BE2C (cell line): ENCODE data around the gene COPS9.

Experiments used
- DNase-seq: peaks from one replicate; pipeline ENCODE4 v3.0.0-alpha.2; 2020
- H3K27me3 ChIP-seq: fragments of 250-450 bp; sonication (Bioruptor Pico); 2 replicates; pipeline ENCODE4 v1.5.1; 2020; ENCODE audit warnings: mild to moderate bottlenecking
- H3K36me3 ChIP-seq: fragments of 250-450 bp; sonication (Bioruptor Pico); 2 replicates; pipeline ENCODE4 v1.5.1; 2020; ENCODE audit warnings: mild to moderate bottlenecking
- H3K4me1 ChIP-seq: fragments of 250-450 bp; sonication (Bioruptor Pico); 2 replicates; pipeline ENCODE4 v1.5.1; 2020
- H3K4me3 ChIP-seq: 2 replicates; pipeline ENCODE4 v1.5.1; 2011; ENCODE audit warnings: low read depth, low read length
- H3K9me3 ChIP-seq: fragments of 250-450 bp; sonication (Bioruptor Pico); 2 replicates; pipeline ENCODE4 v1.5.1; 2020
- TF ChIP-seq, protein P1 (sequence below): IDR thresholded peaks from 2 replicates; pipeline ENCODE4 v1.5.1; 2012; ENCODE audit warnings: mild to moderate bottlenecking, low read depth, low read length

The COPS9 gene

DNA sequence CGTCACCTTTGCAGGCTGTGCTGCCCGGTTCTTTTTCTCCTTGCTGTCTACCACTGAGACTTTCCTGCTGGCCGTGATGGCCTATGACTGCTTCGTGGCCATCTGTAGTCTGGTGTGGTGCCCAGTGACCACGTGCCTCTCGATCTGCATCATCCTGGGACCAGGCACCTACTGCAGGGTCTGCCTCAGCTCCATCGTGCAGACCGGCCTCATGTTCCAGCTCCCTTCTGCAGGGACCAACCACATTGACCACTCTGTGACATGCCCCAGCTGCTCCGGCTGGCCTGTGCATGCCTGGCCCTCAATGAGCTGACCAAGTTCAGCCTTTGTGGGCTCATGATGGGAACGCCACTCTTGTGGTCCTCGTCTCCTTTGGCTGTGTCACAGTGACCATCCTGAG, 26.7 kb downstream of the COPS9 start:
- Histone ChIP-seq H3K4me3 (no peak overlapping the region), H3K4me1 (no peaks in the 10 kb centered on the region), H3K36me3 (no peaks in the 10 kb centered on the region), H3K27me3 (peaks cover 42% of the 10 kb centered on the region), H3K9me3 (no peaks in the 10 kb centered on the region)
- no peak for DNase-seq
- TF ChIP-seq, protein P1, sequence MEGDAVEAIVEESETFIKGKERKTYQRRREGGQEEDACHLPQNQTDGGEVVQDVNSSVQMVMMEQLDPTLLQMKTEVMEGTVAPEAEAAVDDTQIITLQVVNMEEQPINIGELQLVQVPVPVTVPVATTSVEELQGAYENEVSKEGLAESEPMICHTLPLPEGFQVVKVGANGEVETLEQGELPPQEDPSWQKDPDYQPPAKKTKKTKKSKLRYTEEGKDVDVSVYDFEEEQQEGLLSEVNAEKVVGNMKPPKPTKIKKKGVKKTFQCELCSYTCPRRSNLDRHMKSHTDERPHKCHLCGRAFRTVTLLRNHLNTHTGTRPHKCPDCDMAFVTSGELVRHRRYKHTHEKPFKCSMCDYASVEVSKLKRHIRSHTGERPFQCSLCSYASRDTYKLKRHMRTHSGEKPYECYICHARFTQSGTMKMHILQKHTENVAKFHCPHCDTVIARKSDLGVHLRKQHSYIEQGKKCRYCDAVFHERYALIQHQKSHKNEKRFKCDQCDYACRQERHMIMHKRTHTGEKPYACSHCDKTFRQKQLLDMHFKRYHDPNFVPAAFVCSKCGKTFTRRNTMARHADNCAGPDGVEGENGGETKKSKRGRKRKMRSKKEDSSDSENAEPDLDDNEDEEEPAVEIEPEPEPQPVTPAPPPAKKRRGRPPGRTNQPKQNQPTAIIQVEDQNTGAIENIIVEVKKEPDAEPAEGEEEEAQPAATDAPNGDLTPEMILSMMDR, result no peak

DNA sequence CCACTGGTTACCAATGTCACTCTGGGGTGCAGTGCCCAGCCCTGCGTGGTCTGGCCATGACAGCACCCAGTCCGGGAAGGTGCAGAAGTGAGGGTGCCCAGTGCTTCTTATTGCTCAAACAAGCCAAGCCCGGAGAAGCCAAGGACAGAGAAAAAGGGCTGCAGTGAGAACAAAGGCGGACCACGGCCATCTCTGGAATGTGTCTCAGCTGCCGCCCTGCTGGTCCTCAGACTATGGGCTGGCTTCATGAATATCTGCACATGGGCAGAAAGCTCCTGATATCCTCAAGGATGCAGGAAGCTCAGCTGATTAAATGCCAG, 28.7 kb downstream of the COPS9 start:
- no peak overlapping the region for H3K4me3 ChIP-seq
- DNase-seq, result no peak
- peaks cover 55% of the 10 kb centered on the region for H3K27me3 ChIP-seq
- H3K4me1 ChIP-seq, result no peaks in the 10 kb centered on the region
- no peaks in the 10 kb centered on the region for H3K9me3 ChIP-seq
- TF ChIP-seq, protein P1, result no peak
- no peaks in the 10 kb centered on the region for H3K36me3 ChIP-seq

DNA sequence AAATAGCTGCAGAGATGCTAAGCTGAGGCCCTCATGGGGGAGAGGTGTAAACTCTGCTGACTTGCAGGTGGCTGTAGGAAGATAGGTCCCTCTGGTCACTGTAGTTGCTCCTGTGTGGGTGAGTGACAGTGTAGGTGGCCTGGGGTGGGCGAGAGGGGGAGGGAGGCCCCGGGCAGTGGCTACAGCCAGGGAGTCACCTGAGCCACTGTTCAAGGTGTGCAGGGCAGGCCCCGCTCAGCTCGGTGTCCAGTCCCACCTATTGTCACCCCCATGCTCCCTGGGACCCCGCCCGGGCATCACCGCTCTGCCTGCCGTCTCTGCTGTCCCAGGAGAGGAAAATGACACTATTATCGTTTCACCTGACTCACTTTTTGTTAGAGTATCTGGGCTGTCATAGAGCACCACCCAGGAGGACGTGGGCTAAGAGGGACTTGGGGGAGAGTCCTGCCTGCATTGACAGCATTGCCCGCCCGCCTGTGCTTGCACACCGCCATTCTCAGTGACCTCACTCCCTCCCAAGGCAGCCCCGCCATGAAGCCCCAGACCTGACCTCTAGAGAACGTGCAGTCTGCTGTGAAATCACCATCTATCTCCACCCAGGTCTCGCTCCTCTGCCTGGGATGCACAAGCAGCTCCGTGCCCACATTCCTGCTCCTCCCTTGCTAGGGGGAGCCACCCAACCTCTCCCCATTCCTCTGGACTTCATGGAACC, 29.2 kb downstream of the COPS9 start:
- DNase-seq, result no peak
- TF ChIP-seq, protein P1, result no peak
- H3K27me3 ChIP-seq, result peaks cover 52% of the 10 kb centered on the region
- no peaks in the 10 kb centered on the region for H3K36me3 ChIP-seq
- H3K9me3 ChIP-seq, result no peaks in the 10 kb centered on the region
- H3K4me3 ChIP-seq, result no peak overlapping the region
- no peaks in the 10 kb centered on the region for H3K4me1 ChIP-seq

DNA sequence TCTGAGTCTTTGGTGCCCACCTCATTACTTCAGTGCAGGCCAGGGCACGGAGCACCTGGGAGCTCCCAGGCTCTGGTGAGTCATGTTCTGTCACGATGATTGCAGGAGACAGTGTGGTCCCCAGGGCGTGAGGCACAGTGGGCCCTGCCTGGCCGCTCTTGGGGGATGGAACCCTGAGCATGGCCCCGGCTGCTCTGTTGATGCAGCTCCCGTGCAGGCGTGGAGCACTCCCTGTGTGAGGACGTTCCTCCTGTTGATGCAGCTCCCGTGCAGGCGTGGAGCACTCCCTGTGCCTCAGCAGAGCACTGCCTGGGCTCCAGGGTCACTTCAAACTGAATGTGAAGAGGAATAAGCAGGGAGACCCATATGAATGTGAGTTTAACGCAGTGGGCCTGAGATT, 30.1 kb downstream of the COPS9 start:
- Histone ChIP-seq H3K36me3 (no peaks in the 10 kb centered on the region), H3K9me3 (no peaks in the 10 kb centered on the region), H3K27me3 (peaks cover 45% of the 10 kb centered on the region), H3K4me1 (no peaks in the 10 kb centered on the region), H3K4me3 (no peak overlapping the region)
- DNase-seq, result no peak
- TF ChIP-seq, protein P1, result no peak

DNA sequence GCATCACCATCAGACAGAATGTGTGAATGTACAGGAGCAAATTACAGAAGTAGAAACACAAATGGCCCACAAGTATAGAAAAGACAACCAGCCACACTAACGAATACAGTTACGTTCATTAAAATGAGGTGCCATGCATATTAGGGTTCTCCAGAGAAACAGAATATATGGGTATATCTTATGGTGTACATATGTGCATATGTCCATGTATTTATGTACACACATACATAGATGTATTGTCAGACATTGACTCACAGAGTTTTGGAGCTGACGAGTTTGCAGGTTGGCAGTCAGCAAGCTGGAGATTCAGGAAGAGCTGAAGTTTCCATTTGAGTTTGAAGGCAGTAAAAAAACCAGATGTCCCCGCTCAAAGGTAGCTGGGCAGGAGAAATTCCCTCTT, 33.0 kb downstream of the COPS9 start:
- Histone ChIP-seq H3K36me3 (no peaks in the 10 kb centered on the region), H3K4me1 (no peaks in the 10 kb centered on the region), H3K9me3 (no peaks in the 10 kb centered on the region), H3K4me3 (no peak overlapping the region), H3K27me3 (peaks cover 65% of the 10 kb centered on the region)
- TF ChIP-seq, protein P1, result no peak
- no peak for DNase-seq

DNA sequence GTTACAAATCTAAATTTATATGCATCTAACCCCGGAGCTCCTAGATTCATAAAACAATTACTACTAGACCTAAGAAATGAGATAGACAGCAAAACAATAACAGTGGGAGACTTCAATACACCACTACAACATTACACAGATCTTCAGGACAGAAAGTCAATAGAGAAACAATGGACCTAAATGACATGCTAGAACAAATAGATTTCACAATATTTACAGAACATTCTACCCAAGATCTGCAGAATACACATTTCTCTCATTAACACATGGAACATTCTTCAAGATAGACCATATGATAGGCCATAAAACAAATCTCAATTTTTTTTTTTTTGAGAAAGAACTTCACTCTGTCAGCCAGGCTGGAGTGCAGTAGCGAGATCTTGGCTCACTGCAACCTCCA, 37.8 kb downstream of the COPS9 start:
- H3K4me3 ChIP-seq, result no peak overlapping the region
- TF ChIP-seq, protein P1, result no peak
- H3K36me3 ChIP-seq, result no peaks in the 10 kb centered on the region
- peaks cover 83% of the 10 kb centered on the region for H3K27me3 ChIP-seq
- no peak for DNase-seq
- no peaks in the 10 kb centered on the region for H3K4me1 ChIP-seq
- no peaks in the 10 kb centered on the region for H3K9me3 ChIP-seq
